HepG2 (cell line): Measurements from ENCODE around the gene RASA1. TPM values are rescaled to one million over a fixed set of nuclear protein-coding genes. Genes with fewer than 3 reads are reported as not detected.

Experiments
- DMTF1 ChIP-seq: sonication (generic); formaldehyde crosslinking; IDR thresholded peaks from 2 replicates; pipeline ENCODE4 v1.4.0; 2020; ENCODE audit warnings: mild to moderate bottlenecking, missing genetic modification reagents
- GZF1 ChIP-seq: sonication (generic); formaldehyde crosslinking; IDR thresholded peaks from 2 replicates; pipeline ENCODE4 v1.5.1; 2020; ENCODE audit warnings: mild to moderate bottlenecking, missing genetic modification reagents
- LRRFIP1 ChIP-seq: sonication (generic); formaldehyde crosslinking; conservative IDR thresholded peaks from 2 replicates; pipeline ENCODE4 v1.4.0; 2020; ENCODE audit warnings: missing genetic modification reagents
- MBNL3 ChIP-seq: fragments of 250-450 bp; sonication (Bioruptor Pico); conservative IDR thresholded peaks from 2 replicates; pipeline ENCODE4 v1.8.0; 2022; ENCODE audit warnings: mild to moderate bottlenecking, inconsistent platforms
- NFIC ChIP-seq: IDR thresholded peaks from 2 replicates; pipeline ENCODE4 v1.6.1; 2012; ENCODE audit warnings: mild to moderate bottlenecking, low read length, inconsistent platforms
- NFKBIZ ChIP-seq: IDR thresholded peaks from 2 replicates; pipeline ENCODE4 v1.6.1; 2018; ENCODE audit warnings: missing genetic modification reagents, missing compliant biosample characterization
- RBAK ChIP-seq: sonication (generic); formaldehyde crosslinking; IDR thresholded peaks from 2 replicates; pipeline ENCODE4 v1.5.1; 2020; ENCODE audit warnings: mild to moderate bottlenecking, missing genetic modification reagents
- TFDP1 ChIP-seq: IDR thresholded peaks from 2 replicates; pipeline ENCODE4 v1.6.1; 2016; ENCODE audit warnings: missing compliant biosample characterization, missing genetic modification reagents, borderline replicate concordance
- ZBTB21 ChIP-seq: sonication (generic); formaldehyde crosslinking; IDR thresholded peaks from 2 replicates; pipeline ENCODE4 v1.4.0; 2020; ENCODE audit warnings: missing genetic modification reagents
- ZNF24 ChIP-seq: fragments of 450-650 bp; IDR thresholded peaks from 2 replicates; pipeline ENCODE4 v1.6.1; 2017; ENCODE audit warnings: antibody characterized with exemption, mild to moderate bottlenecking
- ZNF563 ChIP-seq: sonication (generic); formaldehyde crosslinking; IDR thresholded peaks from 2 replicates; pipeline ENCODE4 v1.8.0; 2022; ENCODE audit warnings: mild to moderate bottlenecking, moderate library complexity, missing genetic modification reagents
- ZNF607 ChIP-seq: sonication (generic); formaldehyde crosslinking; IDR thresholded peaks from 2 replicates; pipeline ENCODE4 v1.5.1; 2020; ENCODE audit warnings: missing genetic modification reagents, mild to moderate bottlenecking, borderline replicate concordance
- ZNF644 ChIP-seq: IDR thresholded peaks from 2 replicates; pipeline ENCODE4 v1.6.1; 2016; ENCODE audit warnings: low read depth
- polyA plus RNA-seq, 8 experiments: library from polyadenylated mRNA; depleted of rRNA in 3 of 8; stranded (reverse) in 7 of 8; unstranded in 1 of 8; fragments of >200 nt; fragmentation: Illumina TruSeq in 4 of 8; extraction: Trizol in 4 of 8; gene quantifications; 2 replicates each; pipeline versions ENCODE4 v1.2.1 to v1.2.3, GENCODE V29; 2011 to 2016; ENCODE audit warnings: low read depth in 4 of 8, missing spikeins in 1 of 8, mixed read lengths in 1 of 8; ENCODE audit not compliant: insufficient read depth in 1 of 8
- total RNA-seq, 5 experiments: library from RNA; depleted of rRNA; stranded (reverse); fragments of >200 nt; fragmentation: Illumina TruSeq; extraction: Trizol; gene quantifications; 2 replicates each; pipeline ENCODE4 v1.2.3, GENCODE V29; 2016; ENCODE audit warnings: low read depth in 1 of 5
- TF ChIP-seq, protein P1 (sequence below): sonication (generic); formaldehyde crosslinking; IDR thresholded peaks from 2 replicates; pipeline ENCODE4 v1.4.0; 2020; ENCODE audit warnings: missing genetic modification reagents
- TF ChIP-seq, protein P2 (sequence below): sonication (generic); formaldehyde crosslinking; IDR thresholded peaks from 2 replicates; pipeline ENCODE4 v1.5.0; 2020; ENCODE audit warnings: mild to moderate bottlenecking, missing genetic modification reagents
- TF ChIP-seq, protein P3 (sequence below): sonication (generic); formaldehyde crosslinking; IDR thresholded peaks from 2 replicates; pipeline ENCODE4 v1.4.0; 2020; ENCODE audit warnings: missing genetic modification reagents

RASA1 gene
- total and polyA plus RNA-seq, 2 of the 13 experiments (the other 11 are each of a cell fraction or from before 2014, with no cell fraction given): 19.5 to 20.5 TPM

DNA sequence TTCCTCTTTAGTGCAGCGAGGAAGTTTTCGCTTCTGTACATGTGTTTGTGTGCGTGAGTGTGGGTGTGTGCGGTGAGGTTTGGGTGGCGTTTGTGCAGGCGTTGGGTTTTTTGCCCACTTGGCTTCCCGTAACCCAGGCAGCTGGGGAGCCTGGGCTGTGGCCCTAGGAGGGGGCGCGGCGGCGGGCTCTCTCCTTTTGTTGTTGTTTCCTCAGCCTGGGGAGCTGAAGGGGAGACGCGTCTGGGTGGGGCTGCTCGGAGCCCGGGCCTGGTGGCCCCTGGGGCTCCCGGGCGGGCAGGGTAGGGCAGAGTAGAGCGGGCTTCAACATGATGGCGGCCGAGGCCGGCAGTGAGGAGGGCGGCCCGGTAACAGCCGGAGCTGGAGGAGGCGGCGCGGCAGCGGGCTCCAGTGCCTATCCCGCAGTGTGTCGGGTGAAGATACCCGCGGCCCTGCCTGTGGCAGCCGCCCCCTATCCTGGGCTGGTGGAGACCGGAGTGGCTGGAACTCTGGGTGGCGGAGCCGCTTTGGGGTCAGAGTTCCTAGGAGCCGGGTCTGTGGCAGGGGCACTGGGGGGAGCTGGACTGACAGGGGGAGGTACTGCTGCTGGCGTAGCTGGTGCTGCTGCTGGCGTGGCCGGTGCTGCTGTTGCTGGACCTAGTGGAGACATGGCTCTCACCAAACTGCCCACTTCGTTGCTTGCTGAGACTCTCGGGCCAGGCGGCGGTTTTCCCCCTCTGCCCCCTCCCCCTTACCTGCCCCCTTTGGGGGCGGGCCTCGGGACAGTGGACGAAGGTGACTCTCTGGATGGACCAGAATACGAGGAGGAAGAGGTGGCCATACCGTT, 665 bp downstream of the RASA1 start (continued):
- TF ChIP-seq ZNF607 (CRISPR knock-in tag): peak; percentile 84
- no peak for TF ChIP-seq ZBTB21 (CRISPR knock-in tag)
- no peak for TF ChIP-seq NFIC
- no peak for TF ChIP-seq MBNL3
- TF ChIP-seq ZNF644 (CRISPR knock-in tag): no peak
- TF ChIP-seq DMTF1 (CRISPR knock-in tag): no peak
- no peak for TF ChIP-seq TFDP1 (CRISPR knock-in tag)
- TF ChIP-seq NFKBIZ (CRISPR knock-in tag): no peak
- TF ChIP-seq ZNF563 (CRISPR knock-in tag): no peak
- TF ChIP-seq, protein P1, sequence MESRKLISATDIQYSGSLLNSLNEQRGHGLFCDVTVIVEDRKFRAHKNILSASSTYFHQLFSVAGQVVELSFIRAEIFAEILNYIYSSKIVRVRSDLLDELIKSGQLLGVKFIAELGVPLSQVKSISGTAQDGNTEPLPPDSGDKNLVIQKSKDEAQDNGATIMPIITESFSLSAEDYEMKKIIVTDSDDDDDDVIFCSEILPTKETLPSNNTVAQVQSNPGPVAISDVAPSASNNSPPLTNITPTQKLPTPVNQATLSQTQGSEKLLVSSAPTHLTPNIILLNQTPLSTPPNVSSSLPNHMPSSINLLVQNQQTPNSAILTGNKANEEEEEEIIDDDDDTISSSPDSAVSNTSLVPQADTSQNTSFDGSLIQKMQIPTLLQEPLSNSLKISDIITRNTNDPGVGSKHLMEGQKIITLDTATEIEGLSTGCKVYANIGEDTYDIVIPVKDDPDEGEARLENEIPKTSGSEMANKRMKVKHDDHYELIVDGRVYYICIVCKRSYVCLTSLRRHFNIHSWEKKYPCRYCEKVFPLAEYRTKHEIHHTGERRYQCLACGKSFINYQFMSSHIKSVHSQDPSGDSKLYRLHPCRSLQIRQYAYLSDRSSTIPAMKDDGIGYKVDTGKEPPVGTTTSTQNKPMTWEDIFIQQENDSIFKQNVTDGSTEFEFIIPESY (CRISPR knock-in tag): no peak
- TF ChIP-seq, protein P2, sequence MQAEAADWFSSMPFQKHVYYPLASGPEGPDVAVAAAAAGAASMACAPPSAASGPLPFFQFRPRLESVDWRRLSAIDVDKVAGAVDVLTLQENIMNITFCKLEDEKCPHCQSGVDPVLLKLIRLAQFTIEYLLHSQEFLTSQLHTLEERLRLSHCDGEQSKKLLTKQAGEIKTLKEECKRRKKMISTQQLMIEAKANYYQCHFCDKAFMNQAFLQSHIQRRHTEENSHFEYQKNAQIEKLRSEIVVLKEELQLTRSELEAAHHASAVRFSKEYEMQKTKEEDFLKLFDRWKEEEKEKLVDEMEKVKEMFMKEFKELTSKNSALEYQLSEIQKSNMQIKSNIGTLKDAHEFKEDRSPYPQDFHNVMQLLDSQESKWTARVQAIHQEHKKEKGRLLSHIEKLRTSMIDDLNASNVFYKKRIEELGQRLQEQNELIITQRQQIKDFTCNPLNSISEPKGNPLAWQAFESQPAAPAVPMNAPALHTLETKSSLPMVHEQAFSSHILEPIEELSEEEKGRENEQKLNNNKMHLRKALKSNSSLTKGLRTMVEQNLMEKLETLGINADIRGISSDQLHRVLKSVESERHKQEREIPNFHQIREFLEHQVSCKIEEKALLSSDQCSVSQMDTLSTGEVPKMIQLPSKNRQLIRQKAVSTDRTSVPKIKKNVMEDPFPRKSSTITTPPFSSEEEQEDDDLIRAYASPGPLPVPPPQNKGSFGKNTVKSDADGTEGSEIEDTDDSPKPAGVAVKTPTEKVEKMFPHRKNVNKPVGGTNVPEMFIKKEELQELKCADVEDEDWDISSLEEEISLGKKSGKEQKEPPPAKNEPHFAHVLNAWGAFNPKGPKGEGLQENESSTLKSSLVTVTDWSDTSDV (CRISPR knock-in tag): 0 out of 2 replicates have a peak, but pooled peaks have one; percentile 29
- no peak for TF ChIP-seq LRRFIP1 (CRISPR knock-in tag)
- TF ChIP-seq GZF1 (CRISPR knock-in tag): no peak
- TF ChIP-seq RBAK (CRISPR knock-in tag): no peak
- TF ChIP-seq, protein P3, sequence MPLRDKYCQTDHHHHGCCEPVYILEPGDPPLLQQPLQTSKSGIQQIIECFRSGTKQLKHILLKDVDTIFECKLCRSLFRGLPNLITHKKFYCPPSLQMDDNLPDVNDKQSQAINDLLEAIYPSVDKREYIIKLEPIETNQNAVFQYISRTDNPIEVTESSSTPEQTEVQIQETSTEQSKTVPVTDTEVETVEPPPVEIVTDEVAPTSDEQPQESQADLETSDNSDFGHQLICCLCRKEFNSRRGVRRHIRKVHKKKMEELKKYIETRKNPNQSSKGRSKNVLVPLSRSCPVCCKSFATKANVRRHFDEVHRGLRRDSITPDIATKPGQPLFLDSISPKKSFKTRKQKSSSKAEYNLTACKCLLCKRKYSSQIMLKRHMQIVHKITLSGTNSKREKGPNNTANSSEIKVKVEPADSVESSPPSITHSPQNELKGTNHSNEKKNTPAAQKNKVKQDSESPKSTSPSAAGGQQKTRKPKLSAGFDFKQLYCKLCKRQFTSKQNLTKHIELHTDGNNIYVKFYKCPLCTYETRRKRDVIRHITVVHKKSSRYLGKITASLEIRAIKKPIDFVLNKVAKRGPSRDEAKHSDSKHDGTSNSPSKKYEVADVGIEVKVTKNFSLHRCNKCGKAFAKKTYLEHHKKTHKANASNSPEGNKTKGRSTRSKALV (CRISPR knock-in tag): peak; percentile 32; the same call in 1 of the 2 replicates
- no peak for TF ChIP-seq ZNF24
